Neutrophil (primary cell): ENCODE results near the gene FBXO10.
"Not testable (repeated sequence)": the region's sequence is repeated elsewhere in the genome, so short reads cannot be mapped to it uniquely, and the experiment has no call there.

Experiments
- H3K27ac ChIP-seq: fragments of 200-600 bp; sonication (generic); 2 replicates; pipeline ENCODE4 v1.5.1; 2016; ENCODE audit warnings: mild to moderate bottlenecking, moderate library complexity
- H3K27me3 ChIP-seq: fragments of 200-600 bp; sonication (generic); 2 replicates; pipeline ENCODE4 v1.6.0; 2016; ENCODE audit warnings: mild to moderate bottlenecking
- H3K36me3 ChIP-seq: fragments of 200-600 bp; sonication (generic); 2 replicates; pipeline ENCODE4 v1.5.1; 2017
- H3K4me1 ChIP-seq, 2 experiments: fragments of 200-600 bp in 1 of 2; sonication (generic) in 1 of 2; 1 replicate in 1 of 2; 2 replicates in 1 of 2; pipeline versions ENCODE4 v1.5.1 to v1.6.1; 2013 to 2016; ENCODE audit warnings: low read depth in 1 of 2, low read length in 1 of 2, mild to moderate bottlenecking in 1 of 2, moderate library complexity in 1 of 2; ENCODE audit not compliant: control insufficient read depth in 1 of 2, insufficient read depth in 1 of 2
- H3K4me3 ChIP-seq, 2 experiments: fragments of 200-600 bp in 1 of 2; sonication (generic) in 1 of 2; 1 replicate in 1 of 2; 2 replicates in 1 of 2; pipeline ENCODE4 v1.5.1; 2013 to 2016; ENCODE audit warnings: low read depth in 1 of 2, low read length in 1 of 2, mild to moderate bottlenecking in 1 of 2, moderate library complexity in 1 of 2
- H3K9me3 ChIP-seq: fragments of 200-600 bp; sonication (generic); 2 replicates; pipeline ENCODE4 v1.5.1; 2016
- CTCF ChIP-seq: fragments of 200-600 bp; sonication (generic); IDR thresholded peaks from 2 replicates; pipeline ENCODE4 v1.5.1; 2016; ENCODE audit warnings: antibody characterized with exemption

The FBXO10 gene

GRCh38 chr9:37468620-37469019 lies 107.6 kb downstream of the FBXO10 start:
- no peak overlapping the region for H3K4me3 ChIP-seq
- no peak for TF ChIP-seq CTCF
- no peak overlapping the region for H3K27ac ChIP-seq
- H3K9me3 ChIP-seq = no peaks in the 10 kb centered on the region
- peaks cover 21 to 23% of the 10 kb centered on the region in 2 experiments for H3K4me1 ChIP-seq
- peaks cover 12% of the 10 kb centered on the region for H3K27me3 ChIP-seq
- no peaks in the 10 kb centered on the region for H3K36me3 ChIP-seq

- H3K27ac ChIP-seq, H3K36me3 ChIP-seq, H3K4me3 ChIP-seq, H3K9me3 ChIP-seq: not testable (repeated sequence)
- Histone ChIP-seq H3K27me3 (peaks cover 12% of the 10 kb centered on the region), H3K4me1 (peaks cover 21 to 23% of the 10 kb centered on the region in 2 experiments)
Measured at GRCh38 chr9:37467530-37467929, 108.7 kb downstream of the FBXO10 start.

GRCh38 chr9:37466037-37466709 lies 110.0 kb downstream of the FBXO10 start:
- H3K9me3 ChIP-seq = no peaks in the 10 kb centered on the region
- peak overlapping the region; percentile 85 for H3K27ac ChIP-seq
- peak overlapping the region; percentile 93 to 95 for H3K4me3 ChIP-seq
- no peaks in the 10 kb centered on the region for H3K36me3 ChIP-seq
- peaks cover 6% of the 10 kb centered on the region for H3K27me3 ChIP-seq
- peaks cover 21 to 23% of the 10 kb centered on the region in 2 experiments for H3K4me1 ChIP-seq
- no peak for TF ChIP-seq CTCF

- H3K4me3 ChIP-seq = peak within 1 kb of the TSS; percentile 93 to 95
- peaks cover 21 to 23% of the 10 kb centered on the region in 2 experiments for H3K4me1 ChIP-seq
- peaks cover 6% of the 10 kb centered on the region for H3K27me3 ChIP-seq
- no peaks in the 10 kb centered on the region for H3K36me3 ChIP-seq
- peak; percentile 32 for TF ChIP-seq CTCF
- H3K27ac ChIP-seq = peak within 1 kb of the TSS; percentile 85
- H3K9me3 ChIP-seq = no peaks in the 10 kb centered on the region
Measured at GRCh38 chr9:37465249-37466036, 110.7 kb downstream of the FBXO10 start, which contains the start of gene ZBTB5. Gene ZBTB5 (minus strand): TSS chr9:37465450. CDS start chr9:37442551, 22,899 bp downstream.

GRCh38 chr9:37464426-37465248 lies 111.5 kb downstream of the FBXO10 start:
- Histone ChIP-seq H3K27me3 (peaks cover 6% of the 10 kb centered on the region), H3K4me3 (peak overlapping the region; percentile 93 to 95), H3K9me3 (no peaks in the 10 kb centered on the region), H3K36me3 (no peaks in the 10 kb centered on the region), H3K4me1 (peaks cover 21 to 23% of the 10 kb centered on the region in 2 experiments), H3K27ac (peak overlapping the region; percentile 85)
- TF ChIP-seq CTCF = no peak
